ENCODE data around the gene PLEKHG4.

PLEKHG4 gene

GRCh38 chr16:67279296-67280089 is at the start of gene PLEKHG4:
Gene PLEKHG4, plus strand, starts transcription at chr16:67279532. Its CDS starts 513 bp downstream, at chr16:67280045.
- peak; percentile 12 to 37 for DNase-seq

GRCh38 chr16:67229906-67230808 is 49.2 kb upstream of the PLEKHG4 start:
- no peak for DNase-seq

GRCh38 chr16:67230809-67231660 is 48.3 kb upstream of the PLEKHG4 start:
- DNase-seq = no peak

GRCh38 chr16:67233596-67233995 is 45.7 kb upstream of the PLEKHG4 start:
- DNase-seq = no peak

GRCh38 chr16:67234180-67234597 is 45.1 kb upstream of the PLEKHG4 start:
- DNase-seq = no peak

GRCh38 chr16:67235816-67236562 is 43.3 kb upstream of the PLEKHG4 start:
- DNase-seq = no peak

GRCh38 chr16:67236563-67237395 is 42.6 kb upstream of the PLEKHG4 start:
- peak in 1 of 2 experiments; percentile 13 for DNase-seq

GRCh38 chr16:67237396-67238277 is 41.7 kb upstream of the PLEKHG4 start:
- DNase-seq = no peak

GRCh38 chr16:67238278-67238575 is 41.1 kb upstream of the PLEKHG4 start:
- no peak for DNase-seq

- DNase-seq = no peak
Measured at GRCh38 chr16:67238806-67239470, 40.4 kb upstream of the PLEKHG4 start.

- DNase-seq = no peak
Measured at GRCh38 chr16:67240506-67240905, 38.8 kb upstream of the PLEKHG4 start.

- no peak for DNase-seq
Measured at GRCh38 chr16:67241008-67241900, 38.1 kb upstream of the PLEKHG4 start.

GRCh38 chr16:67242138-67242730 is 37.1 kb upstream of the PLEKHG4 start:
- DNase-seq = no peak

- DNase-seq = no peak
Measured at GRCh38 chr16:67243481-67243880, 35.9 kb upstream of the PLEKHG4 start.

- no peak for DNase-seq
Measured at GRCh38 chr16:67244387-67245185, 34.7 kb upstream of the PLEKHG4 start.

- no peak for DNase-seq
Measured at GRCh38 chr16:67245186-67245585, 34.1 kb upstream of the PLEKHG4 start.

GRCh38 chr16:67245674-67246080 is 33.7 kb upstream of the PLEKHG4 start:
- DNase-seq = no peak
